Mucosa of descending colon (tissue), 3 donors: Measurements from ENCODE around the gene HOXD10. TPM values are rescaled to one million over a fixed set of nuclear protein-coding genes. Genes with fewer than 3 reads are reported as not detected.

Experiments used
- ATAC-seq: fragments of 200-7000 bp; cut with Tn5 transposase; one replicate; pipeline ENCODE4 v1.9.1; 2020; ENCODE audit warnings: mild to moderate bottlenecking, moderate library complexity
- DNase-seq, 3 donors: peaks; one replicate each; pipeline ENCODE4 v3.0.0-alpha.2; 2020
- H3K36me3 ChIP-seq: fragments of 200-600 bp; one replicate; pipeline ENCODE4 v1.8.0; 2021; ENCODE audit warnings: low read depth, mild to moderate bottlenecking
- H3K4me1 ChIP-seq: fragments of 200-600 bp; one replicate; pipeline ENCODE4 v1.8.0; 2021; ENCODE audit warnings: low read depth, mild to moderate bottlenecking
- H3K4me3 ChIP-seq: fragments of 200-600 bp; one replicate; pipeline ENCODE4 v1.8.0; 2021; ENCODE audit warnings: mild to moderate bottlenecking
- H3K9me3 ChIP-seq: fragments of 200-600 bp; one replicate; pipeline ENCODE4 v1.8.0; 2021; ENCODE audit warnings: mild to moderate bottlenecking
- CTCF ChIP-seq: fragments of 200-600 bp; IDR thresholded peaks from one replicate; pipeline ENCODE4 v1.8.0; 2022; ENCODE audit warnings: antibody characterized with exemption, mild to moderate bottlenecking
- intact Hi-C, 2 donors: fragments of 100-400 bp; cut with DNase I in 1 of 2; cut with micrococcal nuclease in 1 of 2; formaldehyde crosslinking; loops; one replicate each; pipeline versions ENCODE4 v1.11.0 to v1.11.1; 2022; cut with DNase I, micrococcal nuclease
- total RNA-seq, 3 donors: library from RNA; stranded (reverse); fragmentation: NEBNext Ultra II Directional in 2 of 3; extraction: Animal tissue kit (Norgen Biotek cat#: 25700) in 2 of 3; gene quantifications; one replicate each; pipeline versions ENCODE4 v1.2.1 to v1.2.4, GENCODE V29; 2021 to 2023
- donor health status: DM: no; HTN: no; CAD: no; lungs with moderate emphysema.
- donor health status: DM: no; HTN: no; CAD: no.
- donor health status: DM: no; HTN: yes; CAD: no.

HOXD10 gene
- total RNA-seq, 3 donors from 2014 or later, result 1.8 to 4.1 (median 3.0) TPM

GRCh38 chr2:176164201-176164600 lies 47.6 kb downstream of the HOXD10 start:
- intact Hi-C loops, result no loop called here
- DNase-seq (no peak), ATAC-seq (no peak)
- no peak overlapping the region for H3K4me3 ChIP-seq
- no peaks in the 10 kb centered on the region for H3K4me1 ChIP-seq
- H3K9me3 ChIP-seq, result no peaks in the 10 kb centered on the region
- no peak for TF ChIP-seq CTCF
- H3K36me3 ChIP-seq, result no peaks in the 10 kb centered on the region

DNA sequence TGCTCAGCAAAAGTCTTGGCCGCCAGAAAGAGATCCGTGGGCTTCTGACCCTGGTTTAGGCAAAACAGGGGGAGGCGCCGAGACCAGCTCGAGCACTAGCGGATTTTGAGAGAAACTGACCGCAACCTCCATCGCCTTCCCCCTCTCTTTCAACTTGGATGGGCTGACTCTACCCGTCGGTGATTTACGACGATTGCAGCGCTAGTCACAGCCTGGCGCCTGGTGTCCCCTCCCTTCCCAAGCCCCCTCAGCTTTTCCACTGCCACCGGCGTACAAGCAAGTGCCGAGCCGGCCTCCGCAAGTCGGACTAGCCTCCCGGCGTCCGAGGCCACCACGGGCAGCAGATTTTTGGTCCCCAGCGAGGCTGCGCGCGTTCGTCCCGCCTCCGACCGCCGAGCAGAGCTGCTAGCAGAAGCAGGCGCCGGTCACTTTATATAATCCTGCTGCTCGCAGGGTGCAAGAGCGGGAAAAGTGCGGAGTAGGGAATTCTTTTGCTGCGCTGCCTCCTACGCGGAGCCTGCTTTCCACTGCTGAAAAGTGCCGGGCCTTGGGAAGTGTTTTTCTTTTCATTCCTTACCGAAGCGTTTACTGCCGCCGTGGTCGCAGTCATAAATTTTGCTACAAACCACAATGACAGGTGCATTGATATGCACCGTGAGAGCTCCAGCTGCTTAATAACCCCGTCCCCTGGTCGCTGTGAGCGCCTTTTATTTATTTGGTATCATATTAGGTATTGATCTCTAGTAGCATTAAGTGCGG lies 48.2 kb downstream of the HOXD10 start:
- Histone ChIP-seq H3K4me3 (no peak overlapping the region), H3K36me3 (no peaks in the 10 kb centered on the region), H3K9me3 (no peaks in the 10 kb centered on the region), H3K4me1 (no peaks in the 10 kb centered on the region)
- intact Hi-C loops, result no loop called here
- ATAC-seq (no peak), DNase-seq (peak in 1 of 3 donors; percentile 35)
- TF ChIP-seq CTCF, result no peak

DNA sequence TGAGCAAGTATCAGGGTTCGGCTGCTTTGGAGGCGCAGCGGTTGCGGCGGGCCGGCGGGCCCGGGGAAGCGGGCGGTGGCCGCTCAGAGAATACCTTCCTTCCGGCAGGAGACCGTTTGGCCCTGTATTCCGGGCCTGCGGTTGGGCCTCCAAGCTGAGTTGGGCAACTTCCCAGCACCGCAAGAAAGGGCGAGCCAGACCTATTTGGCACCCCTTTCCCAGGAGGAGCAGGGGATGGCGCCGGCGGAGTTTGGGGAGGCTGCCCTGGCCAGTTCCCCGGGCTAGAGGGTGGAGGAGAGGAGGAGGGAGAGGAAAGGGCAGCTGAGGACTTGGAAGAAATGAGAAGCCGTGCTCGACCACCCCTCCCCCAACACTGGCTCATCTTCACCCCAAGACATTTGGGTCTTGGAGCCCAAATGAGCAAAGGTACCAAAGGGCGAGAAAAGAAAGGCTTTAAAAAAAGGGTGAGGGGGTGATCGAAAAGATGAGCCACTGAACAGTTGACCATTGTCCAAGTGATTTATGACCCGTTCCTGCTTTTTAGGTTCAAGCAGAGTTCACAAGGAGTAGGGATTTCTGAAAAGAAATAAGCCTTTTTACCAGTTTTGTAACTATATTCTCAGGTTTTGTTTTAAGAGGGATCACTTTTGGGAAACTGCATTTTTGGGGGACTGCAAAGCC lies 48.9 kb downstream of the HOXD10 start:
- Histone ChIP-seq H3K4me1 (no peaks in the 10 kb centered on the region), H3K36me3 (no peaks in the 10 kb centered on the region), H3K9me3 (no peaks in the 10 kb centered on the region), H3K4me3 (no peak overlapping the region)
- no peak for TF ChIP-seq CTCF
- intact Hi-C loops, result no loop called here
- ATAC-seq (no peak), DNase-seq (no peak)

GRCh38 chr2:176166272-176166671 lies 49.7 kb downstream of the HOXD10 start:
- no peak for ATAC-seq
- no peaks in the 10 kb centered on the region for H3K36me3 ChIP-seq
- H3K4me3 ChIP-seq, result no peak overlapping the region
- intact Hi-C loops, result no loop called here
- no peak for DNase-seq
- no peaks in the 10 kb centered on the region for H3K4me1 ChIP-seq
- TF ChIP-seq CTCF, result no peak
- no peaks in the 10 kb centered on the region for H3K9me3 ChIP-seq

- intact Hi-C loops, result no loop called here
- Histone ChIP-seq H3K36me3 (no peaks in the 10 kb centered on the region), H3K4me1 (no peaks in the 10 kb centered on the region), H3K4me3 (no peak overlapping the region), H3K9me3 (no peaks in the 10 kb centered on the region)
- ATAC-seq (no peak), DNase-seq (no peak)
- TF ChIP-seq CTCF, result no peak
Measured at GRCh38 chr2:176167398-176167797, 50.8 kb downstream of the HOXD10 start.
